Ascending aorta (tissue), 1 donor: ENCODE results near the gene ATP6V0E2. TPM values are rescaled to one million over a fixed set of nuclear protein-coding genes. Genes with fewer than 3 reads are reported as not detected.

ENCODE experiments used
- total RNA-seq: library from RNA; depleted of rRNA; stranded (reverse); fragments of >200 nt; gene quantifications from one replicate; pipeline ENCODE4 v1.1.0, GENCODE V29; 2016

Gene ATP6V0E2
- total RNA-seq, 1 donor from 2014 or later = 29.5 TPM

Other genes with a start within 250 kb of the ATP6V0E2 start
- 42.3 TPM for gene ZNF467, start 100.4 kb upstream of the ATP6V0E2 start, total RNA-seq
- 1.7 TPM for gene ZNF862, start 35.6 kb upstream of the ATP6V0E2 start, total RNA-seq